ENCODE measurements around the gene CACNA1G. TPM values are rescaled to one million over a fixed set of nuclear protein-coding genes. Genes with fewer than 3 reads are reported as not detected.

Gene CACNA1G
- total and polyA plus RNA-seq, 9 of the 15 experiments (the other 6 are each of a cell fraction or from before 2014, with no cell fraction given), result 0.01 TPM; not detected in 8

DNA sequence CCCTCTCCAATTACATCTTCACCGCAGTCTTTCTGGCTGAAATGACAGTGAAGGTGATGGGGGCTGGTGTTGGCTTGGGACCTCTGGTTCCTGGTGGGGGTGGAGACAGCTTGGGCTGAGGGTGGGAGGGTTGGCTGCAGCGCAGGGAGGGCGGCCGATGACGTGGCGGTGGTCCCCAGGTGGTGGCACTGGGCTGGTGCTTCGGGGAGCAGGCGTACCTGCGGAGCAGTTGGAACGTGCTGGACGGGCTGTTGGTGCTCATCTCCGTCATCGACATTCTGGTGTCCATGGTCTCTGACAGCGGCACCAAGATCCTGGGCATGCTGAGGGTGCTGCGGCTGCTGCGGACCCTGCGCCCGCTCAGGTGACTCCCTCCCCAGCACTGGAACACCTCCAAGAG is 42.3 kb downstream of the CACNA1G start:
- ChIA-PET POLR2A (no interaction called here), CTCF (ENCODE audit: low intra/inter-chr PET ratio) (no interaction called here)
- BruUV-seq (replicated peaks), result no TSS peak
- no peak for DNase-seq (ENCODE audit: extremely low read depth in 1 of 4, low spot score in 3 of 4)
- no peaks in the 10 kb centered on the region for H3K36me3 ChIP-seq (ENCODE audit: control insufficient read depth, insufficient read depth, low read length)
- H3K27me3 ChIP-seq (ENCODE audit: control insufficient read depth in 2 of 2, insufficient read depth in 2 of 2, low read length in 2 of 2), result peaks cover 38 to 89% of the 10 kb centered on the region in 2 experiments
- FAIRE-seq, result no peak
- no peaks in the 10 kb centered on the region for H3K9me3 ChIP-seq (replicated peaks; ENCODE audit: control insufficient read depth, insufficient read depth, low read depth, low read length)
- TF ChIP-seq ETV5 (CRISPR knock-in tag; IDR thresholded peaks at IDR 0.05; ENCODE audit: low read depth) (no peak), ZNF589 (CRISPR knock-in tag; IDR thresholded peaks at IDR 0.05; ENCODE audit: low read depth) (no peak), SOX6 (IDR thresholded peaks at IDR 0.05) (no peak), ERF (CRISPR knock-in tag; IDR thresholded peaks at IDR 0.05) (no peak), HMGN3 (IDR thresholded peaks at IDR 0.05; ENCODE audit: borderline replicate concordance, extremely low read depth, insufficient read length, low read depth, low read length) (no peak), HMG20B (CRISPR knock-in tag; IDR thresholded peaks at IDR 0.05) (no peak), NCOA2 (IDR thresholded peaks at IDR 0.05; ENCODE audit: partially characterized antibody in 2 of 2) (no peak)
- H3K9me1 ChIP-seq (ENCODE audit: control insufficient read depth, insufficient read depth, low read length), result no peaks in the 10 kb centered on the region
- no peak overlapping the region for H3K9ac ChIP-seq (ENCODE audit: insufficient read depth in 1 of 2, low read depth in 2 of 2, low read length in 2 of 2)
- in situ Hi-C loops (cut with MboI), result no loop called here
- H3K79me2 ChIP-seq (ENCODE audit: control insufficient read depth, insufficient read depth, low read length), result no peaks in the 10 kb centered on the region
- no peak overlapping the region for H3K4me2 ChIP-seq (ENCODE audit: insufficient read depth, low read length)
- 0 out of 2 replicates have a peak, but pooled peaks cover 5% of the 10 kb centered on the region for H4K20me1 ChIP-seq (replicated peaks; ENCODE audit: control insufficient read depth, insufficient read depth, low read length)
- H3K4me1 ChIP-seq (replicated peaks in 1 of 2; ENCODE audit: control insufficient read depth in 2 of 2, insufficient read depth in 2 of 2, low read length in 2 of 2), result peaks cover 4 to 20% of the 10 kb centered on the region in 2 experiments; a peak in 3 of 5 replicates
- no peak overlapping the region for H3K27ac ChIP-seq (ENCODE audit: extremely low read depth, low read depth, low read length)
- ATAC-seq, result no peak
- WGBS (ENCODE audit: insufficient coverage, low coverage, missing lambda C conversion rate), result 2% methylated on average over 17 of the region's 18 CpGs
- H2AFZ ChIP-seq (ENCODE audit: low read depth, low read length), result no peak overlapping the region
- H3K4me3 ChIP-seq, result no peak overlapping the region
- intact Hi-C loops (cut with micrococcal nuclease), result no loop called here

DNA sequence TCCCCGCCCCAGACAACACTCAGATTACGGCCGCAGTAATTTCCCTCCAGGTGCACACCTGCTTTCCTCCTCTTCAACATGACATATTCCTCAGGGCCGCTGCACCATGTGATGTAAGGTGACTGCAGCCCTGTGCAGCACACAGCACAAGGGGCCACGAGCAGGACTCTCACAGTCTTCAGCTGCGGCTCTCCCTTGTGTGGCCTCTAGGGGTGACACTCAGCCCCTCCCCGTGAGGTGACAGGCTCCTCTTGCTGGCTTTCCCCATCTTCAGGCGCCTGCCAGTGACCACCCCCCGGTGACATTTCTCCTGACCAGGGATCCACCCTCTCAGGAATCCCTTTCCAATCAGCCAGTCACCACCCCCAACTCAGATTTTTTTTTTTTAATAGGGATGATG is 42.8 kb downstream of the CACNA1G start:
- WGBS (ENCODE audit: insufficient coverage, low coverage, missing lambda C conversion rate), result 2% methylated on average over 9 of the region's 9 CpGs
- H3K79me2 ChIP-seq (ENCODE audit: control insufficient read depth, insufficient read depth, low read length), result no peaks in the 10 kb centered on the region
- ATAC-seq, result peak; percentile 92
- TF ChIP-seq TCF7L2 (IDR thresholded peaks at IDR 0.05; ENCODE audit: low read depth, low read length), result no peak
- TF ChIP-seq, protein P1, sequence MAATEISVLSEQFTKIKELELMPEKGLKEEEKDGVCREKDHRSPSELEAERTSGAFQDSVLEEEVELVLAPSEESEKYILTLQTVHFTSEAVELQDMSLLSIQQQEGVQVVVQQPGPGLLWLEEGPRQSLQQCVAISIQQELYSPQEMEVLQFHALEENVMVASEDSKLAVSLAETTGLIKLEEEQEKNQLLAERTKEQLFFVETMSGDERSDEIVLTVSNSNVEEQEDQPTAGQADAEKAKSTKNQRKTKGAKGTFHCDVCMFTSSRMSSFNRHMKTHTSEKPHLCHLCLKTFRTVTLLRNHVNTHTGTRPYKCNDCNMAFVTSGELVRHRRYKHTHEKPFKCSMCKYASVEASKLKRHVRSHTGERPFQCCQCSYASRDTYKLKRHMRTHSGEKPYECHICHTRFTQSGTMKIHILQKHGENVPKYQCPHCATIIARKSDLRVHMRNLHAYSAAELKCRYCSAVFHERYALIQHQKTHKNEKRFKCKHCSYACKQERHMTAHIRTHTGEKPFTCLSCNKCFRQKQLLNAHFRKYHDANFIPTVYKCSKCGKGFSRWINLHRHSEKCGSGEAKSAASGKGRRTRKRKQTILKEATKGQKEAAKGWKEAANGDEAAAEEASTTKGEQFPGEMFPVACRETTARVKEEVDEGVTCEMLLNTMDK (IDR thresholded peaks at IDR 0.05; ENCODE audit: borderline replicate concordance, insufficient read depth, low read depth, low read length, poor library complexity, severe bottlenecking), result peak; percentile 9
- no peak for TF ChIP-seq SMAD4 (CRISPR knock-in tag; conservative IDR thresholded peaks at IDR 0.05)
- TF ChIP-seq, protein P2, sequence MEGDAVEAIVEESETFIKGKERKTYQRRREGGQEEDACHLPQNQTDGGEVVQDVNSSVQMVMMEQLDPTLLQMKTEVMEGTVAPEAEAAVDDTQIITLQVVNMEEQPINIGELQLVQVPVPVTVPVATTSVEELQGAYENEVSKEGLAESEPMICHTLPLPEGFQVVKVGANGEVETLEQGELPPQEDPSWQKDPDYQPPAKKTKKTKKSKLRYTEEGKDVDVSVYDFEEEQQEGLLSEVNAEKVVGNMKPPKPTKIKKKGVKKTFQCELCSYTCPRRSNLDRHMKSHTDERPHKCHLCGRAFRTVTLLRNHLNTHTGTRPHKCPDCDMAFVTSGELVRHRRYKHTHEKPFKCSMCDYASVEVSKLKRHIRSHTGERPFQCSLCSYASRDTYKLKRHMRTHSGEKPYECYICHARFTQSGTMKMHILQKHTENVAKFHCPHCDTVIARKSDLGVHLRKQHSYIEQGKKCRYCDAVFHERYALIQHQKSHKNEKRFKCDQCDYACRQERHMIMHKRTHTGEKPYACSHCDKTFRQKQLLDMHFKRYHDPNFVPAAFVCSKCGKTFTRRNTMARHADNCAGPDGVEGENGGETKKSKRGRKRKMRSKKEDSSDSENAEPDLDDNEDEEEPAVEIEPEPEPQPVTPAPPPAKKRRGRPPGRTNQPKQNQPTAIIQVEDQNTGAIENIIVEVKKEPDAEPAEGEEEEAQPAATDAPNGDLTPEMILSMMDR (IDR thresholded peaks at IDR 0.05 in 2 of 3, conservative IDR thresholded peaks at IDR 0.05 in 1 of 3; ENCODE audit: insufficient read depth in 2 of 3, low read depth in 1 of 3, low read length in 3 of 3), result peak; percentile 43 to 59 (median 48)
- peaks cover 4 to 20% of the 10 kb centered on the region in 2 experiments; a peak in 3 of 5 replicates for H3K4me1 ChIP-seq (replicated peaks in 1 of 2; ENCODE audit: control insufficient read depth in 2 of 2, insufficient read depth in 2 of 2, low read length in 2 of 2)
- H3K36me3 ChIP-seq (ENCODE audit: control insufficient read depth, insufficient read depth, low read length), result no peaks in the 10 kb centered on the region
- in situ Hi-C loops (cut with MboI), result no loop called here
- no peaks in the 10 kb centered on the region for H3K9me1 ChIP-seq (ENCODE audit: control insufficient read depth, insufficient read depth, low read length)
- ChIA-PET CTCF (ENCODE audit: low intra/inter-chr PET ratio) (no interaction called here), POLR2A (no interaction called here)
- H3K9ac ChIP-seq (ENCODE audit: insufficient read depth in 1 of 2, low read depth in 2 of 2, low read length in 2 of 2), result no peak overlapping the region
- H3K27me3 ChIP-seq (ENCODE audit: control insufficient read depth in 2 of 2, insufficient read depth in 2 of 2, low read length in 2 of 2), result peaks cover 38 to 94% of the 10 kb centered on the region in 2 experiments
- DNase-seq (ENCODE audit: extremely low read depth in 1 of 4, low spot score in 3 of 4), result peak; percentile 45 to 71 (median 64)
- H4K20me1 ChIP-seq (replicated peaks; ENCODE audit: control insufficient read depth, insufficient read depth, low read length), result 0 out of 2 replicates have a peak, but pooled peaks cover 5% of the 10 kb centered on the region
- no peaks in the 10 kb centered on the region for H3K9me3 ChIP-seq (replicated peaks; ENCODE audit: control insufficient read depth, insufficient read depth, low read depth, low read length)
- H3K4me2 ChIP-seq (ENCODE audit: insufficient read depth, low read length), result no peak overlapping the region
- no peak overlapping the region for H2AFZ ChIP-seq (ENCODE audit: low read depth, low read length)
- intact Hi-C loops (cut with micrococcal nuclease), result no loop called here
- BruUV-seq (replicated peaks), result no TSS peak
- FAIRE-seq, result peak; percentile 78
- no peak overlapping the region for H3K27ac ChIP-seq (ENCODE audit: extremely low read depth, low read depth, low read length)
- no peak overlapping the region for H3K4me3 ChIP-seq
